GM19397 (cell line): ENCODE measurements around the gene USP49.

Experiments used
- ATAC-seq: cut with Tn5 transposase; IDR thresholded peaks from one replicate; pipeline ENCODE4 v1.9.1; 2021; ENCODE audit warnings: mild to moderate bottlenecking, moderate library complexity; ENCODE audit not compliant: unreplicated experiment

Gene USP49

DNA sequence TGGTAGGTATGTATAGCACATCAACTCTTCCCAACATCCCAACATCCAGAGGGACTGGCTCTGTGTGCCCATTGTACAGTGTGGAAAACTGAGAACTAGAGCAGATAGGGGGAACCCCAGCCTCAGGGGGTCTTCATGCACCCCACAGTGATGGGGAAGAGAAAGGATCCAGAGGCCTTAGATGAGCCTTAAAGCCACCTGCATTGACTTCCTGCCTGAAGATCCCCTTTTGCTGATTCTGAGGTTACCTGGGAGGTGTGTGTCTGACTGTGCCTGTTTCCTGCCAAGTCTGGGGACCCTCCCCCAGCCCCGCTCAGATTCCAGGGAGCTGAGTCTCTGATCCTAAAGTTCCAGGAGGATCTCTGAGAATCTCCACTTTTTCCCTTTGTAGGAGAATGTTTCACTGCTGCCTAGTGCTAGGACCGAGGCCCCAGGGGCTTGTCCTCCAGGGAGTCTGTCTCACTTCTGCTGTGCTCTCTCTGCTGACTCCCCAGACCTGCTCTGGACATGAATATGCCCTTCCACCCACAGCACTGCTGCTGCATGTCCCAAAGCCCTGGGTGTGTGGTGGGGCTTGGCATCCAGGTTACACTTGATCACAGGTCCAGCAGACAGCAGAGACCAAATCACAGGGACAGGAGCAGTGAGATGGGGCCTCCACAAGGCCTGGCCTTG is 135.1 kb downstream of the USP49 start:
- no peak for ATAC-seq

- ATAC-seq: no peak
These were observed 135.9 kb downstream of the USP49 start for GRCh38 chr6:41759106-41759904.

- no peak for ATAC-seq
These were observed 136.5 kb downstream of the USP49 start for GRCh38 chr6:41758641-41759035.

- no peak for ATAC-seq
These were observed 137.1 kb downstream of the USP49 start for GRCh38 chr6:41757931-41758640.

GRCh38 chr6:41757271-41757670 is 137.9 kb downstream of the USP49 start:
- ATAC-seq: no peak

GRCh38 chr6:41756354-41756753 is 138.8 kb downstream of the USP49 start:
- ATAC-seq: no peak

DNA sequence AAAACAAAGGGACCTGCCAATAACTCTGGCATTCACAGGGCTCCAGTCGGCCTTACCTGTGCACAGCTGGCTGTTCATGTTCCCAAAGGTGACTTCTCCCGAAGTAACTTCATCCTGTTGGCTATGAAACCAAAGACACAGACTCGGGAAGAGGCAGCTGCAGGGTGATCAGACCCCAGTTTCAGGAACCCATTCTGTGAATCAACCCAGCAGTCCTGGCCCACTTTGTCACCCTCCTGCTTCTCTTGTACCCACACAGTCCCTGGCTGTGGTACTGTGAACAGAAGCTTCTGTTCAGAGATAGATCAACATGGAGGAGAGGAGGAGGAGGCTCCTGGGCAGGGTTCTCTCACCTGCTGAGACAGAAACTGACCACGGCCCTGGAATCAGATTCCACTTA is 139.3 kb downstream of the USP49 start:
- ATAC-seq: no peak

GRCh38 chr6:41750374-41750773 is 144.8 kb downstream of the USP49 start:
- no peak for ATAC-seq

DNA sequence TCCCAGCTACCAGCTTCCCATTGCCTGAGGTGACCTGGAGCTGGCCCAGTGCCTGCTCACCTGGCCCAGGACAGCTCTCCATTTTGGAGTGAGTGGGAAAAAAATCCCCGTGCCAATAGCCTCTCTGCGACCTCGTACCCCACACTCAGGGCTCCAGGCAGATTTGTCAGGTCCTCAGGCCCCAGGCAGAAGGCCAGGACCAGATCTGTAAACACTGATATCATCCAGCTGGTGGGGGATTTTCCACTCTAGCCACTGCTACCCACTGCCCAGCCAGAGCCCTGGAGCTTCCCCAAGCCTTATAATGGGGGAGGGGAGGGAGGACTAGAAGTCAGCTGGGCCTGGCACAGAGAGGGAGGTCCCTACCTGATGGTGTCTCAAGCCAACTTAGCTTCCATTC is 146.6 kb downstream of the USP49 start:
- no peak for ATAC-seq

DNA sequence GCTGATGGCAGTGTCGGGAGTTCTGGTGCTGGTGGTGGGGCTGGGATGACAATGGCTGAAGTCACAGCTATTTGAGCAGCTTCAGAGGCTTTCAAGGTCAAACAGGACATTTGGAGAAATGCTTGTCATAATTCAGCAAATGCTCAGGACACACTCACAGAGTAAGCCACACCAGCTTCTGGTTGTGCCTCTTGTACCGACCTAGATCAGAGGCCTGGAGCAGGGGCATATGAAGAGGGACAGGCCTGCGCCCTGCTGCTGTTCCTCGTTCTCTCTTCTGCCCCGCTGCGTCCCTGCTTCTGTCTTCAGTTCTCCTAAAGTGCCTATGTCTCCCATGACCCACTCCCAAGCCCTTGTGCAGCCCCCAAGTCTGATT is 147.1 kb downstream of the USP49 start:
- no peak for ATAC-seq

DNA sequence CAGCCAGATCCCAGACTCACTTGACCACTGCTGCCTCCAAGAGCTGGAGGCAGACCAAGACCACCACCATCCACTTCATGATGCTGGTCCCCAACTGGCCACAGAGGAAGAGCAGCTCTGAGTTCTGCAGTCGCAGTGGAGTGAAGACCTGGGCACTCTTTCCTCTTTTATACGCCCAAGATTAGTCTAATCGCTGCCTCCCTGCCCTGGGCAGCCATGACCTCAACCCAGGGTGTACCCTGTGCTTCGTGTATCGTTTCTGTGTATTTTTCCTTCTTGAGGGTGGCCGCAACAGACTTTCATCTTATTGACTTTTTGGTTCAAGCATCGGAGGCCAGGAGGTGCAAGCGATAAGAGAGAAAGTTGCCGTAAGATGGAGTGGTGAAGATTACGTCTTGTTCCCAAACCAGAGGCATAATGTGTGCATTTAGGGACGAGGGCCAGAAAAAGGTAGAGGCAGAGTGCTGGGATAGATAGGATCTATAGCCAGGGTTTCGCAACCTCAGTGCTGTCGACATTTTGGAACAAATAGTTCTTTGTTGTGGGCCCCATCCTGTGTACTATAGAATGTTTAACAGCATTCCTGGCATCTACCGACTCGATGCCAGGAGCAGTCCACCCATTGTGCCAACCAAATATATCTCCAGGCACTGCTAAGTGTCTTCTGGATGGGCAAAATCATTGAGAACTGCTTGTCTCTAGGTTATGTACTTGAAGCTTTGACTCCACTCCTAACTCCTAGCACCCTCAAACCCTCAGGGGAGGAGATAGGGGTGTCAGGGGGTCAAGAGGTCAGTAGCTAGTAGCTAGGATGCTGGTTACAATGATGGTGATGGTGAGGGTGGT is 147.7 kb downstream of the USP49 start, which contains the start of gene PGC:
TSS of gene PGC (minus strand) at position 142 of the 846 bp plus-strand sequence. CDS start at position 79, 63 bp downstream.
- ATAC-seq: no peak

GRCh38 chr6:41746107-41746506 is 149.1 kb downstream of the USP49 start:
- no peak for ATAC-seq

DNA sequence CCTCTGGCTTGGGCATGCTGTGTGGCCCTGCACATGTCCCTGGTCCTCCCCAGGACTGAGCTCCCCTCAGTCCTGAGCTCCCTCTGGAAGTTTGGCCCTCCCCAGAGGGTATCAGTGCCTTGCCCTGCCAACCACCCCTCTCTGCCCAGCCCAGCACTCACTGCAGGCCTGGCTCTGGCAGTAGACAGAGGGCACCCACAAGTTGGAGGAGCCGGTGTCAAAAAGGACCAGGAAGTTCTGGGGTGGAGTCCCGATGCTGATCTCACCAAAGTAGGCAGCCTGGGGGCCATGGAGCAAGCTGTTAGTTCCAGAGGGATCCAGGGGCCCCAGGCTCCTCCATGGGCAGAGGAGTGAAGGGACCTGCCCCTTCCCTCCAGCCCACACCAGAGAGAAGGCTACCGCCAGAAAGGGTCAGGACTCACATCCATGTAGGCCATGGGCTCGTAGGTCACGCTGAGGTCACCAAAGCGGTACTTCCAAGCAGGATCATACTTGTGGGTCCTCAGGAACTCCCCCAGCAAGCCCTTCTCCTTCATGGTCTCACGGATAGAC is 150.9 kb downstream of the USP49 start:
- no peak for ATAC-seq

- no peak for ATAC-seq
These were observed 151.6 kb downstream of the USP49 start for GRCh38 chr6:41743406-41744235.

DNA sequence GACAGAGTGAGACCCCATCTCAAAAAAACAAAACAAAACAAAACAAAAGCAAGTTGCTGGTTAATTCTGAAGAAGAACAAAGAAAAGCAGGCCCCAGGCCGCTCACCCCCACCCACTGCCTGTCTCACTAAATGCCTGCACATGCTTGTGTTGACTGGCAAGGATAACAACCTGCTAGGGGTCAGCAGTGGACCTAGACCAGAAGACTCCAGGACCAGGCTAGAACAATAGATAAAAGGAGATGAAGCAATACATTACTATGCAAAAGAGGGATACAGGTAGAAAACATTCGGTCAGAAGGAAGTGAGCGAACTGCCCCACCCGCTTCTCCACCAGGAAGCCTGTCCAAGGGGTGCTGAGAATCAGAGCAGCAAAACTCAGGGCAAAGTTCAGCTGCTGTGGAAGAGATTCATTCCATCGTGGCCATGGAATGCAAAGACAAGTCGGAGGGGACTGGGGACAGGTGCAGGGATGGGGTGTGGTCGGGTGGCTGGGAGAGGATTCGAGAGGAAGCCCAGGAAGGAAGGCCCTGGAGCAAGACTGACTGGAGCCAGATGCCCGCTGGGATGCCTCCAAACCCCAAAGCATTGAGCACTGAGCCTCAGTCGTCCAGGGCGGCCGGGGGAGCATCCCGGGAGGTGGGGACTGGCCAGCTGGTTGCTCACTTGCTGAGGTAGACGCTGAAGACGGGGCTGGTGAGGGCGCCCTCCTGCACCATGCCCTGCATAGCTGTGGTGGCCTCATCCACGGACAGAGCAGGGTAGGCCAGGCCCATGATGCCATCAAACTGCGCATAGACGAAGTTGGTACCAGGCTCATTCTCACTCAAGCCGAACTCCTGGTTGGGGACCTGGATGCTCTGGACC is 153.3 kb downstream of the USP49 start:
- ATAC-seq: no peak

DNA sequence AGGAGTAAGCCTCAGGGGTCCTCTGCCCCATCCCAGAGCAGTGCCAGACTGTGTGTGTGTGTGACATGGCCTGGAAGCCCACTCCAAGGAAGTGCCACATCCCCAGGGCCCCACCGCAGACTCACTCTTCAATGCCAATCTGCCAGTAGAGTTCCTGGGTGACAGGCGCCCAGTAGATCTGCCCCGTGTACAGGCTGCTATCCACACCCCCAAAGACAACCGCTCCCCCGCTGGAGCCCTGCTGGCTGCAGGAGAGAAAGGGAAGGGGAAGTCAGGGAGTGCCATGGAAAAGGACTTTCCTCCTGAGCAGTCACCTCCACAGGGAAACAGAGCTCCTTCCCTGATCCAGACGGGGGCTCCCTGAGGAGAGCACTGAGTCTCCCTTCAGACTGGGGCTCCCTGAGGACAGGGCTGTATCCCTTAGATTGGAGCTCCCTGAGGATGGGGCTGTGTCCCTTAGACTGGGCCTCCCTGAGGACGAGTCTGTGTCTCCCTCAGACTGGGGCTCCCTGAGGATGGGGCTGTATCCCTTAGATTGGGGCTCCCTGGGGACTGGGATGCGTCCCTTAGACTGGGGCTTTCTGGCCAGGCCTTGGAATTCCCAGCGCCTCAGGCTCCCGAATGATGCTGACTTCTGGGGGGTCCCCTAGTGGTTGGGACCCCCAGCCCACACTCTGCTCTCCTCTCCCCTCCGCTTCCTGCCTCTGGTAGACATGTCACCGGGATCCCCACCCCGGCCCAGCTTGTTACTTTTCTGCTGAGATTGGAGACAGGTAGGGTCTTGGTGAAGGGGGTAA is 154.6 kb downstream of the USP49 start:
- ATAC-seq: no peak
